Right lobe of liver (tissue), 6 donors: Measurements from ENCODE around the gene ANKRD13A. TPM values are rescaled to one million over a fixed set of nuclear protein-coding genes. Genes with fewer than 3 reads are reported as not detected.
"Not testable (repeated sequence)": the region's sequence is repeated elsewhere in the genome, so short reads cannot be mapped to it uniquely, and the experiment has no call there.

Experiments
- ATAC-seq, 4 donors: fragments of 200-7000 bp; cut with Tn5 transposase; one replicate each; pipeline ENCODE4 v1.9.1; 2020; ENCODE audit warnings: mild to moderate bottlenecking in 4 of 4, moderate library complexity in 4 of 4
- DNase-seq, 3 donors: peaks; one replicate each; pipeline ENCODE4 v3.0.0-alpha.2; 2020
- H3K27ac ChIP-seq, 3 donors: fragments of 200-600 bp; one replicate each; pipeline ENCODE4 v1.8.0; 2022
- H3K27me3 ChIP-seq, 2 donors: fragments of 200-600 bp; one replicate each; pipeline ENCODE4 v1.8.0; 2022
- H3K36me3 ChIP-seq, 4 donors: fragments of 200-600 bp; sonication (generic) in 1 of 4; one replicate each; pipeline versions ENCODE4 v1.5.1 to v1.8.0; 2017 to 2022; ENCODE audit warnings: control low read depth in 1 of 4
- H3K4me1 ChIP-seq, 4 donors: fragments of 200-600 bp; sonication (generic) in 1 of 4; one replicate each; pipeline versions ENCODE4 v1.5.1 to v1.8.0; 2017 to 2022; ENCODE audit warnings: control low read depth in 1 of 4
- H3K4me3 ChIP-seq, 3 donors: fragments of 200-600 bp; one replicate each; pipeline ENCODE4 v1.8.0; 2022
- H3K9me3 ChIP-seq, 4 donors: fragments of 200-600 bp; sonication (generic) in 1 of 4; one replicate each; pipeline versions ENCODE4 v1.5.1 to v1.8.0; 2017 to 2022; ENCODE audit warnings: control low read depth in 1 of 4
- CTCF ChIP-seq, 4 donors: fragments of 200-600 bp in 3 of 4; fragments of 450-650 bp in 1 of 4; IDR thresholded peaks; one replicate each; pipeline versions ENCODE4 v1.5.1 to v1.8.0; 2016 to 2022; ENCODE audit warnings: antibody characterized with exemption in 4 of 4, mild to moderate bottlenecking in 2 of 4
- POLR2A ChIP-seq: fragments of 450-650 bp; IDR thresholded peaks from one replicate; pipeline ENCODE4 v1.6.1; 2017; ENCODE audit warnings: antibody characterized with exemption, mild to moderate bottlenecking
- WGBS: methylation state at CpG from one replicate; pipeline ENCODE4 v1.1.6; 2018; ENCODE audit warnings: low coverage, low lambda C conversion rate; ENCODE audit not compliant: insufficient coverage; ENCODE audit errors: missing lambda C conversion rate; 5-methylcytosine and 5-hydroxymethylcytosine counted together
- intact Hi-C, 2 donors: fragments of 100-400 bp; cut with DNase I; formaldehyde crosslinking; loops; one replicate each; pipeline versions ENCODE4 v1.11.2 to v1.14.1; 2022
- total RNA-seq, 6 experiments: library from RNA; depleted of rRNA in 2 of 6; stranded (reverse); fragments of >200 nt in 2 of 6; fragmentation: NEBNext Ultra II Directional in 3 of 6; extraction: Animal tissue kit (Norgen Biotek cat#: 25700) in 3 of 6; gene quantifications; one replicate each; pipeline versions ENCODE4 v1.1.0 to v1.2.4, GENCODE V29; 2016 to 2023
- donor health status: DM: no; HTN: yes; CAD: no.
- donor health status: DM: no; HTN: no; CAD: no.
- donor health status: DM: no; HTN: no; CAD: no.
- donor health status: DM: no; HTN: yes; CAD: no.
- donor health status: DM: no; HTN: yes; CAD: no.

Gene ANKRD13A
- total RNA-seq, 6 experiments from 2014 or later: 14.4 to 33.7 (median 24.6) TPM

DNA sequence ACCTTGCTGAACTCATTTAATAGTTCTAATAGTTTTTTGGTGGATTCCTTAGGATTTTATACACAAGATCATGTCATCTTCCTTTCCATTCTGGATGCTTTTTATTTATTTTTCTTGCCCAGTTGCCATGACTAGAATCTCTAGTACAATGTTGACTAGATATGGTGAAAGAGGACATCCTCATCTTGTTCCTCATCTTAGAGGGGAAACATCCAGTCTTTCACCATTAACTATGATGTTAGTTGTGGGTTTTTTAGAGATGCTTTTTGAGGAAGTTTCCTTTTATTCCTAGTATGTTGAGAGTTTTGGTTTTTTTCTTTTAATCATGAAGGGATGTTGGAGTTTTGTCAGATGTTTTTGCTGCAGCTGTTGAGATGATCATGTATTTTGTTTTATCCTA lies 8.7 kb downstream of the ANKRD13A start:
- H3K27me3 ChIP-seq: no peaks in the 10 kb centered on the region
- TF ChIP-seq CTCF (IDR thresholded peaks at IDR 0.05) (no peak), POLR2A (no peak)
- no peaks in the 10 kb centered on the region for H3K9me3 ChIP-seq
- intact Hi-C loops: no loop called here
- no peaks in the 10 kb centered on the region for H3K36me3 ChIP-seq
- no peak overlapping the region for H3K4me3 ChIP-seq
- ATAC-seq: no peak
- no peak overlapping the region for H3K27ac ChIP-seq
- H3K4me1 ChIP-seq: peaks cover 0 to 28% (median 9%) of the 10 kb centered on the region in 4 donors
- DNase-seq: no peak

GRCh38 chr12:110008681-110009398 lies 9.6 kb downstream of the ANKRD13A start:
- intact Hi-C loops, H3K9me3 ChIP-seq, H3K27ac ChIP-seq, ATAC-seq, H3K27me3 ChIP-seq, H3K4me3 ChIP-seq, H3K36me3 ChIP-seq, DNase-seq: not testable (repeated sequence)
- peaks cover 0 to 29% (median 9%) of the 10 kb centered on the region in 4 donors for H3K4me1 ChIP-seq
- 93% methylated on average over 10 of the region's 15 CpGs for WGBS

- DNase-seq (no peak), ATAC-seq (peak in 3 of 4 donors; percentile 34 to 42 (median 38))
- H3K9me3 ChIP-seq: no peaks in the 10 kb centered on the region
- WGBS: 59% methylated on average over 12 of the region's 13 CpGs
- TF ChIP-seq CTCF (IDR thresholded peaks at IDR 0.05): no peak
- no peak for TF ChIP-seq POLR2A
- H3K4me3 ChIP-seq: no peak overlapping the region
- peaks cover 4 to 15% (median 6%) of the 10 kb centered on the region in 4 donors for H3K36me3 ChIP-seq
- H3K4me1 ChIP-seq: peaks cover 0 to 24% (median 9%) of the 10 kb centered on the region in 4 donors
- no peaks in the 10 kb centered on the region for H3K27me3 ChIP-seq
- peak overlapping the region; percentile 4 to 80 (median 78) for H3K27ac ChIP-seq
- intact Hi-C loops: no loop called here
Observed at GRCh38 chr12:110010853-110011723, 11.9 kb downstream of the ANKRD13A start.

DNA sequence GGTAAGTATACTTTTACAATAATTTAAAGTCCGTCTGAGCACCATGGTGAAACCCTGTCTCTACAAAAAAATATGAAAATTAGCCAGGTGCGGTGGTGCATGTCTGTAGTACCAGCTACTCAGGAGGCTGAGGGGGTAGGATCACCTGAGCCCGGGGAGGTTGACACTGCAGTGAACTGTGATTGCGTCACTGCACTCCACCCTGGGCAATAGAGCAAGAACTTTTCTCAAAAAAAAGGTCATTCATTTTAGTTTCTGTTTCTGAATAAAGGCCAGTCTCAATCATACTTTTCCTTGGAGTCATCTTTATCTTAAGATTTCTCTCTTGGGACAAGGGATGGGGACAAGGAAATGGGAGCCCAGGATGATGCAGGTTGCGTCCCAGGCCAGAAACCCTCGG lies 12.9 kb downstream of the ANKRD13A start:
- Histone ChIP-seq H3K27ac (peak overlapping the region; percentile 10 to 80 (median 78)), H3K36me3 (peaks cover 4 to 24% (median 6%) of the 10 kb centered on the region in 4 donors), H3K4me3 (no peak overlapping the region)

More for the DNA sequence above, 12.9 kb downstream of the ANKRD13A start:
- Histone ChIP-seq H3K4me1 (peaks cover 0 to 24% (median 9%) of the 10 kb centered on the region in 4 donors), H3K27me3 (no peaks in the 10 kb centered on the region), H3K9me3 (no peaks in the 10 kb centered on the region)
- ATAC-seq (peak; percentile 90 to 94 (median 91)), DNase-seq (peak; percentile 79 to 87 (median 86))
- 48% methylated on average over 6 of the region's 6 CpGs for WGBS
- intact Hi-C loops: no loop called here
- TF ChIP-seq POLR2A (no peak), CTCF (IDR thresholded peaks at IDR 0.05) (no peak)
